Measurements from ENCODE around the gene ARL14EP.
A peak's percentile ranks its signal among the peaks of the same experiment; 100 is the strongest.

The ARL14EP gene

DNA sequence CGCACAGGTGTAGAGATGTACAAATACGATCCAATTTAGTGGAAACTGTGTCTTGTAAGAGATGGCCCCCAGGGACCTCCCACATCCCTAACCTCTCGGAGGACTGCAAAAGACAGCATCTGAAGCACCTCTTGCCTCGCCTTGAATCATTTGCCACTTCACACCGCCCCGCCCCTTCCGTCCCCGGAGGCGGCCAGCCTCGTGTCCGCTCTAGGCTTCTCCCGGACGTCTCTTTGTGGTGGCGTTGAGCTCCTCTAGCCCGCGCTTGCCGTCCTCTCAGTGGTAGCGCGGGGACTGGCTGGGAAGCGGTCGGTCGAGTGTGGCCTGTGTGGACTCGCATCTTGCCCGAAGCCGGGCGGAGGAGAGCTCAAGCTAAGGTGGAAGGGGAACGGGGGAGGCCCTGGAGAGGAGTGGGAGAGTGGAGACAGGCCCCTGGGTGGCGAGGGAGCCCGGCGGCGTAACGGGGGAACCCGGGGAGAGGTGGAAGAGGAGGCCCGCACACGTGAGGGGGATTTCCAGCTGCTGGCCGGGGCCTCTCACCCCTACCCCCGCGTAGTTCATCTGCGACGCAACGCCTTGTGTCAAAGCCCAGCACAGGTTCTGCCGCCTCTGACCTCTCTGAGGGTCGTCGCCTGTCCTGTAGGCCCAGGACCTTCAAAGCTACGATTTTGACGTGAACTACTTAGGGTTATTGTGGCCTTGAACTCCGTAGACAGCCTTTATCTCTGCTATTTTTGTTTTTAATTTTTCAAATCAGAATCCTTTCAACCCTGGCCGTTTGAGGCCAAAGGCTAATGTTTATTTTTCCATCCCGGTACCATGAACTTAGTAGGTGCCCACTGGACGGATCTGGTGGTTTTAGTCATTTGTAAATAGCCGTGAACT, at the start of gene ARL14EP:
Gene ARL14EP (plus strand): TSS at position 279 of the 885 bp plus-strand sequence. CDS start 7,845 bp downstream, outside the sequence.
- DNase-seq, result peak; percentile 81

DNA sequence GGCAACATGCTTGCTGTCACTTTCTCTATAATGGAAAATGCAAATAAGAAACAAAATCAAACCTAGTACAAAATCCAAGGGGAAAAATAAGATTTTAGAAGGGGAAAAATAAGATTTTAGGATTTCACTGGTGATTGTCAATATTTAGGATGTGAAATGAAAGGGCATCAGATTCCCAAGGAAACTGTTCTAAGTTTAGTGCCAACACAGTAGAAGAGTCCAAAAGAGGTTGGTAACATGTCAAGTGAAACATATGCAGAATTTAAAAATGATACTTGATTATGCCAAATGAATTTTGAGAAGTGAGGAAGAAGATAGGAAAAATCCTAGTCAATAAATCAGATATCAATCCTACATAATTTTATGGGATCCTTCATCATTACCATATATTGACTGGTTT, 45.7 kb upstream of the ARL14EP start:
- DNase-seq, result no peak

DNA sequence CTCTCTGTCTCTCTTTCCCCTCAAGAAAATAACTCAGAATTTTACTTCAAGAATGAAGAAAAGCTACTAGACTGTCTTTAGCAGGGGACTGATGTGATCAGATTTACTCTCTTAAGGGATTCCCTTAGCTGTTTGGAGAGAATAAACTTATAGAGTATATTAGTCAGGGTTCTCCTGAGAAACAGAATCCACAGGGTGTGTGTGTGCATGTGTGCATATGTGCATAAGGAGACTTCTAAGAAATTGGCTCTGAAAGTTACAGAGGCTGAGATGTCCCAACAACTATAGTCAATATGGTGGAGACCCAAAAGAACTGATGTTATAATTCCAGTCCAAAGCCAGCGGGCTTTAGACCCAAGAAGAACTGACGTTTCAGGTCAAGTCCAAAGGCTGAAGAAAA, 43.1 kb upstream of the ARL14EP start:
- no peak for DNase-seq

DNA sequence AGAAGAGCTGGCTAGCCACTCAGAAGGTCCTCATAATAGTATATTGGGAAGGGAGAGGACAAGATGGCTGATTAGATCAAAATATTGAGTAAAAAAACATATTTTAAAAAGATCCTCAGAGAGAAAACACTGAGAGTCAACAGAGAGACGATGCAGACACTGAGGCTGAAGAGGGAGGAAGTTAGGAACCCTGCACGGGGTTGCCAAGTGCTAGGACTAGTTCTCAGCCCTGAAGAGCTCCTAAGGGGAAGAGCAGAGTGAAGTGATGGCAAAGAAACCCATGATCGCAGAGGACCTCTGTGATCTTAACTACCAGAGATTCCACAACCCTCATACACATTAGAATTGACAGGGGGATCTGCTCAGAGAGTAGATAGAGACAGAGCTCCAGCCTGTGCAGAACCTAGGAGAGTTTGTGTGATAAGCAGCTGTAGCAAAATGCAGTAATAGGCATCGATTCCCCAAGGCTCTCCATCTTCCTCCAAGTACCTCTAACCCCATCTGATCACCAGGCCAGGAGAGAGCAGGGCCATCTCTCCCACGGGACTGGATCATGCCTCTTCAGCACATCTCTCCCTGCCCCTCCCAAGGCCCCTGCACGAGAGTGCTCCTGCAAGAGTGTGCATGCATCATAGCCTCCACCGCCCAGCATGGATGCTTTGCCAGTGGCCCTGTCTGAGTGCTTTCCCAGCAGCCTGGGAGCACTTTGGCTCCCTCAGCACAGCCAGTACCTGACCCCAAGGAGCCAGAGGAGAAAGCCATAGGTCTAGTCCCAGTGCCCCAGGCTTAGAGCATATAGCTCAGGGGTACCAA, 41.2 kb upstream of the ARL14EP start:
- no peak for DNase-seq

DNA sequence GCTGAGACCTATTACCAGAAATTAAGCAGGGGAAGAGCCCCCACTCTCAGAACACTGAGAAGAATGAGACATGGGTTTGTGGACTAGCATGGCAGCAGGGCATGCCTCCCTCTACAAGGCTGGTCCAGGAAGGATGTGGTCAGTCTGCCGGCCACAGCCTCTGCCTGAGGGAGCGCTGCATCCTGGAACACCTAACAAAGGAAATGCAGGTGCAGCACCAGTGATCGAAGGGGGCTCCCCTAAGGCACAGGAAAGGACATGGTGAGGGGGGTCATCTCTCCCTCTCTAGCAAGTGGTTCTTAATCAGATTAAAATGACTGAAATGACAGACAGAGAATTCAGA, 40.6 kb upstream of the ARL14EP start:
- DNase-seq, result no peak

DNA sequence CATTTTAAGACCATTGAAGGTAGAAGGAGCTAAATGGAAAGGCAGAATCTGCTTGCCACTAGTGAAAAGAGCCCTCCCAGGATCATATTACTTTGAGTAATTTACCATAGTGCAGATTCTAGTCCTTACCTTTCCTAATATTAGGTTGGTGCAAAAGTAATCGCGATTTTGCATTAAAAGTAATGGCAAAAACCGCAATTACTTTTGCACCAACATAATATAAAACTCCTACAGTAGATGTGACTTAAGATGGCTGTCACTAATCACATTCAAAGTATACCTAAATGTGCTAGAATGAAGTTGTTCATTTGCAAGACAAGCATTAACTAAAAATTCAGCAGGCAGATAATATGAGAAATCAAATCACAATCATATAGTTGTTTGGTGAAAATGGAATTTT, 38.1 kb upstream of the ARL14EP start:
- no peak for DNase-seq

DNA sequence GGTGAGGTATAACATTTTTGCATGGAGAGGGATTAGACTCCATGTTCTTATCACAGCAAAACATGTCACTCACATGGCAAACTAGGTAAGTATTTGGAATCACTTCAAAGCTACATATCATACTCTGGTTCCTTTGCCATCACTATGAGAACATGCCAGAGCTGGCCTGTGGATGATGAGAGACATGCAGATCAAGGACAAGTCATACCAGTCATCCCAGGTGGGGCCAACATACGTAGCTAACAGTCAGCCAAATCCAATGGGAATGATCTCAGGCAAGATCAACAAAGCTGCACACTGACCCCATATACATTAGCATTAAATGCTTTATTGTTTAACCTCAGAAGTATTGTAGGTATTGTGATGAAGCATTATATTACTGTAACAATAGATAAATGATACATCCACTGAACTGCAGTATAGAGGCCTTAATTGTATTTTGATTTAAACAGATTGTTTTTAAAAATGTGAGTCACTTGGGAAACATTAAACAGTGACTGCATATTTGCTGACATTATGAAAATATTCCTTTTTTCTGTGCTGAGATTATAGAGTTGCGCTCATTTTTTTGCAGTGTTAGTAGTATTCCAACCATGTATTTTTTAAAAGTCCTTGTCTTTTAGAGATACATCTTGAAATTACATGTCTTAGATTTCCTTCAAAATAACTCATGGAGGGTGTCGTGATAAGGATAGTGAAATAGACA, 37.3 kb upstream of the ARL14EP start:
- no peak for DNase-seq

DNA sequence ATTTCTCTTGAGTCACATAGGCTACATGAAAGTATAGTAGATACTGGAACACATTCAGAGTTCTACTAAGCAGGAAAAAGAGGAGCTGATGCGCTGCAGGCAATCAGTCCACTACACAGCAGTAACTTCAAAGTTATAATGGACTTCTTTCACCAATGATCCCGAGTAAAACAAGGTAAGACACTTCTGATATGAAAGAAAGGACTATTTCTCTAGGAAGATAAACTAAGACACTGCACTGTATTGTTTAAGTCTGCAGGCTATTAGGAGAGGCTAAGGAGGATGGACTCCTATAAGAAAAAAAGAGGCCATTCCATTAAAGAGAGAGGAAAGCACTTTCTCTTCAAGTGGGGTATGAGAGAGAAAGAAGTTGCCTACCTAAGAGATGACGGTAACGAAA, 31.6 kb upstream of the ARL14EP start:
- DNase-seq, result no peak

DNA sequence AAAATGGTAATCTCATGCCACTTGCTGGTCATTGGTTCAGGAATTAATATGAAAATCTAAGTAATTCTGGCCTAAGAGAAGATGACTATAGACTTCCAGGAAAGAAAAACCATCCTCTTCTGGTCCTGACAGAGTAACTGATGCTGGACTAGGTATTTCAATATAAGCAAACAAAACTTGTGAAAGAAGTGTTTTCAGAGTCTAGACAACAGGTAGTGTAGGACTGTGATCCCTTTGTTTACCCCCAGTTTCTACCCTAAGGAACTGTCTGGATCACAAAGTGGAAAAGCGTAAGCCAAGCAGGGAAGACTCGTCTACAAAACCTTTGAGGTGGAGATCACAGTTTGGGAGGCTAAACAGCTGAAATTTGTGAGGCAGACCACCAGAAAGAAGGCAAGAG, 30.4 kb upstream of the ARL14EP start:
- no peak for DNase-seq

DNA sequence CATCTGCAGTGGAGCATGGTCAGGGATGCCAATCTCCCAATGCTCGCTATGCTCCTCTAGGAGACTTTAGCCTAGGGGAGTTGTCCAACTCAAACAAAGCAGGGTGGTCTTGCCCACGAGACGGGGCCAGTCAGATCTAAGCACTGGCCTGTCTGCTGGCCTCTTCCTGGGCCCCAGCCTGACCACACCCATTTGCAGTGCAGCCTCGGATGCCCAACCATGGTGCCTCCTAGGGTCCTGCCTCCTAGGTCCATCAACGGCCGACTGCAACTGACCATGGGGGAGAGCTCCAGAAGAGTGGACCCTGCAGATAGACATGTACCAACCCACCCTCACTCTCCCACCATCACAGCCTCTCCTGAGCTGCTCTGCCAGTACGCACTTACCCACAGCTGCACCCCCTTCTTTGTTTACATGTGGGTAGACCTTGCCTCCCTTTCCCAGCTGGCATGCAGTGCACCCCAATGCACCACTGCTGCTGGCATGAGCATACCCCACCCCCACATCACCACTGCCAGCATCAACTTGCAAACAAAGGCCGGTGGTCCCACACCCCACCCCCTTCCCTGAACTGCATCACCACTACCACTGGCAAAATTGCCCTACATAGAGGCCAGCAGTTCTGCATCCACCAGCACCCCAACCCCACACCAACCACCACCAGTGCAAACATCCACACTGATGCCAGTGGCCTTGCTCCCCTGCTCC, 27.6 kb upstream of the ARL14EP start:
- no peak for DNase-seq

DNA sequence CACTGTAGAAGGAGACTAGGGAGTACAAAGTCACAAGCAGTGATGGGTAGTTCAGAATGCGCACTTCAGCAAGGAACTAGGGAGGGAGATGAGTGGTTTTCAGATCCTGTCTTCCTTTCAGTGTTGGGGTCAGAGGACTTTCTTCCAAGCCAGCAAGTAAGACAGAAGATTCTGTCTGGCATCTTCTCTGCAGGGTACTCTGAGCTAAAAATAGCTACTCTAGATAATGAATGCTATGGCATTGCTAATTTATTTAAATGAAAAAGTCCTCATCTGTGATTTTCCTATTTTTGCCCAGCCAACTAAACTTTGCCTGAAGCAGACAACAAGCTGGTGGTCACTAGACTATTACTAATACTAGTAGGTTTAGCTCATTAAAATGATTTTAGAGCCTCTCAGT, 18.3 kb upstream of the ARL14EP start:
- DNase-seq, result no peak

DNA sequence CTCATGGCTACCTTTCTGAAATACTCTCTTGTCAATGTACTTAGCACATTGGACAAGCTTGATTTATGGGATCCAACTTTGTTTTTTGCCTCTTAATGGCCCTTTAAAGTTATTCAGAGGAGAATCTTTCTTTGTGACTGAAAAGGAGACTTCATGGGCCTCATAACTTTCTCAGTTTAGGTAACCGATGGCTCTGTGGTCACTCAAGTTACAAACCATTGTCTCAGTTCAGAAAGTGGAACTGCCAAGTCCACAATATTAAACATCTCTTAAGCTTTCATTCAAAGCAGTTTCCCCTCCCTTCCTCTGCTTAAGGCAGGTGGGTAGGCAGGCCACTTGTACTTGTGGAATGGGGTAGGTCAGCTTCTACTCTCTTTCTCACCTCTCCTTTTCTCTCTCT, 12.3 kb upstream of the ARL14EP start:
- DNase-seq, result no peak

DNA sequence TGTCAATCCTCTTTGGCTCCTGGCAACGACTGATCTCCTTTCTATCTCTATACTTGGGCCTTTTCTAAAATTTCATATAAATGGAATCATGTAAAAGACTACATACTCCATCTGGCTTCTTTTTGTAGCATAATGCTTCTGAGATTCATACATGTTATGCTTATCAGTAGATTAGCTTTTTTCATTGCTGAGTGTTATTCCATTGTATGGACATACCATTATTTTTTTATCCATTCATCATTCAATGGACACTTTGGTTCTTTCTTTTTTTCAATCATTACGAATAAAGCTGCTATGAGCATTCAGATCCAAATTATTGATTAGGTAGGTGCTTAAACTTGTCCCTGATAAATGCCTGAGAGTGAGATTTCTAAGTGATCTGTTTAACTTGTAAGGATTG, 11.7 kb upstream of the ARL14EP start:
- DNase-seq, result no peak

DNA sequence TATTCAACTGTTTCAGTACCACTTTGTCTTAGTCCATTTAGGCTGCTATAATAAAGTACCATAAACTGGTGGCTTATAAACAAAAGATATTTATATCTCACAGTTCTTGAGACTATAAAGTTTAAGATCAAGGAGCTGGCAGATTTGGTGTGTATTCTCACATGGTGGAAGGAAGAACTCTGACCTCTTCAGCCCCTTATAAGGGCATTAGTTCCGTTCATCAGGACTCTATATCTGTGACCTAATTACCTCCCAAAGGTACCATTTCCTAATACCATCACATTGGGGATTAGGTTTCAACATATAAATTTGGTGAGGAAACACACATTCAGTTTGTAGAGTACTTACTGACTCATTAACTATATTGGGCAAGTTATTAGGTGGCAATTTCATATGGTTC, 10.7 kb upstream of the ARL14EP start:
- no peak for DNase-seq

DNA sequence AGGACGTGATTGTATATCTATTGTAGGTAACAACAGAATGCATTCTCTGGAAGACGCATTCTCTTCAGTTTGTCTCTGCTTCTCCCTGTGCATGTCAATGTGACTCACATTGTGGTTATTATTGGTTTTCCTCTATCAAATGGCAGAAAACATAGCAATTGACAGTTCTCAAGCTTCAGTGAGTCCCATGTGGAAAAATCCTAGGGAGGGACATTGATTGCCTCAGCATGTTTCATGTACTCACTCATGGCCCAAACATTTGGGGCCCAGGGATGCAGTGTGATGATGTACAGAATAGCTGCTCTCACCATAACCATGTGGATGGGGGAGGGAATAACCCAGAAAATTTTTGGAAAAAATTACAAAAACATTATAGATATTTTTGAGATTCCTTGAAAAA, 9.3 kb upstream of the ARL14EP start:
- no peak for DNase-seq

DNA sequence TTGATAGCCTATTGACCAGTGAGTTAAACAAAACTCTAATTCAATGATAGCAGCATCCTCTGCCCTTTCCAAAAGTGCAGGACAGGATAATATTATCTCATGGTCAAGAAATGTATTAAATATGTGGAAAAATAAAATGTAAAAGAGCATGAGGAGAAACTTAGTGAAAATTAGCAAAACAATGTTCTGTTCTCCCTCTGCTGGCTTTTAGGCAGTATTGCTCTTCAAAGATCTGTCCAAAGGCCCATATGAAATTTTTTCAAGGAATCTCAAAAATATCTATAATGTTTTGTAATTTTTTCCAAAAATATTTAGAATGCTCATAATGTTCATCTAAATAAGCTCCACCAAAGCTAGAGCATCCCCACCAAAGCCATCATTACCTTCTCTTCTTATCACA, 8.3 kb upstream of the ARL14EP start:
- DNase-seq, result no peak

DNA sequence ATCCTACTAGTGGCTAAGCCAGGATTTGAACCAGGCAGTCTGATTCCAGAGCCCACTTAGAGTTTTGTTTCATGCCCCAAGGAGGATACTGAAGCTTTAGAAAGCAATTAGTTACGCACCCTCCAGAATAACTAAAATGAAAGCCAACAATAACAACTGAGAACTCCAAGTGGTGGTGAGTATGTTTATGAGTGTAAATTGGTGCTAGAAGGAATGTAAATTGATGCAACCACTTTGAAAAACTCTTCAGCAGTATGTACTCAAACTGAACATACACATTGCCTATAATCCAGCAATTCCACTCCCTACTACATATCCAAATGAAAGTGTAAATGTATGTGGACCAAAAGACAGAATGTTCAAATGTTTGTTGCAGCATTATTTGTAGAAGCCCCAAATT, 6.7 kb upstream of the ARL14EP start:
- no peak for DNase-seq

DNA sequence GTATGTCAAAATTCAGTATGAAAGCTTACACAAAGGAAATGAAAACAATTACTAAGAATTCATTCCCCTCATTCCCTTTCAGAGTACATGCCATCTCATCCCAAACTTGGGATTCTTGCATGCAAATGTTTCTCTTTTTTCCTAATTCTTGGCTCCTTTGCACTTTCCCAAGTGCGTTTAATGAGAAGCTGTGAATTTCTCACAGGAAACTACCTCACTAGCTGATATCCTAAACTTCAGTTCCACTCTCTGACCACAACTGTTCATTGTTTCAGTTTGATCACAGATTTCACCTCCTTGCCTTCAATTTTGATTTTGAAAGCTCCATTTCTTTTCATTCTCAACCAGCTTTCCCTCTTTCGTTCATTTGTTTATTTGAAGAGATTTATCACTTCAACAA, 5.9 kb upstream of the ARL14EP start:
- no peak for DNase-seq

DNA sequence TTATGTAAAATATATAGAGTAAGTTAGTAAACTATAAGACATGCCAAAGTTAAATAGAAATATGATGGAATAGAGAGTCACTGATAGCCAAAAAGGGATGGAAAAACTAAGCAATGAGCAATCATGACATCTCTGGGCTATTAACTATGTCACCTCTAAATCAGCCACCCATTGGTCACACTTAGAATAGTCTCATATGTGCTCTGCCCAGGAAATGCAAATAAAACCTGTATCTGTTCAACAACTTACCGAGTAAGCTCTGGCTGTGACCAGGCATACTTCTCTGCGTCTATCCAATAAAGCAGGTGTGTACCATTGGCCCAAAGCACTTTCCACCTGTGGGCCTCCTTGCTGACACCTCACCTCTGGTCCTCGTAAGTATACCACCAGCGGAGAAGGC, 1.6 kb upstream of the ARL14EP start:
- no peak for DNase-seq

DNA sequence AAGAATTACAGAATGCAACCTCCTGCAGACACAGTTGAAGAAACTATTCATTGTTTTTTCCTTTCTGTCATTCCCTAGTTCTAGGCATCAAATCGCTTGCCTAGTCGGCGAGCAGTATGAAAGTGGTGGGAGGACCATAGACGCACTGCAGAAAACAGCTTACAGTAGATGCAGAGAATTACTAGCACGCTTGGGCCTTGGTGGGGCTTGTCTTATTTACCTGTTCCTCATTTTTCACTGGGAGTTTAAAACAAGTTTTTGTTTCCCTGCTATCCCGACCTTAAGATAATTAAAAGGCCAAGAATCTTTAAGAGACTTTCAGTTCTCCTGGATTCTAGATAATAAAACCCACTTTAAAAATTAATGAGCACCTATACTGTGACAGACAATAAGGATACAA, 713 bp upstream of the ARL14EP start:
- no peak for DNase-seq

DNA sequence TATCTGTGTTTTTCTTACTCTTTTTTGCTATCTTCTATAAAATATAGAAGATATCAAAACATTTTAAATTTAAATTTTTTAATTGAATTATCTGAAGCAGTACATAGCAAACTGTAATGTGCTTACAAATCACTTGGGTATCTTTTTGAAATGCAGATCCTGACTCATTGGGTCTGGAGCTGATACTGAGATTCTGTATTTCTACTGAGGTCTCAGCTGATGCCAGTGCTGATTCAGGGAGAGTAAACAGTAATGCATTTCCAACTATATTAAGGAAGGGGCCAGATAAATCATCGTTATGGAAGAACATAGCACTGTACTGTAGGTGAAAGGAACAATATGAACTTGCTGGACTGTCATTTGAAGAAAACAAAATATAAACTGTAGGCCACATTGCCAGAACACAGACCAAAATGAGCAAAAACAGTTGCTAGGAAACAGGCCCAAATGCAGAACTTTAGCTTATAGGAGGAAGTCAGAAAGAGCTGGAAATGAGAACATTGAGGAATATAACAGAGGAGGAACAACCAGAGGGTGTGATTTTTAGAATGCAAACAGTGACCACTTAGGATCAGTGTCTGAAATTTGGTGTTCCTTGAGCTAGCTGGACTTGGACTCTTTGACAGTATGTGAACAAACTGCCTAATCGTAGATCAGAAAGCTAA, 3.3 kb downstream of the ARL14EP start:
- DNase-seq, result no peak

DNA sequence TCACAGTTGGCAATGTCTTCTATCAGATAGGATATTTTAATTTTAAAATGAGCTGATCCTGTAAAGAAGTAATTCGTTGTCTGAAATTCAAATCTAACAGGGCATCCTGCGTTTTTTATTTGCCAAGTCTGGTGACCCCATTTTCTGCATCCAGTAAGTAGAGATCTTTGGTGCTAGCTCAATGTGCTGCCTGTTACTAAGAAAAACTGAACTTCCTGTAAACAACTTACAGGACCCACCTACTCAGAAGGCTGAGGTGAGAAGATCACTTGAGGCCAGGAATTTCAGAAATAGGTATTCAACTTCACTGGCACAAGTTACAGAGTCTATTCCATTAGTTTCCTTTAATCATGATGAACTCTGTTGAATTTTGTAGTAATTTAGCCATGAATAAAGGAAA, 4.0 kb downstream of the ARL14EP start:
- DNase-seq, result no peak

DNA sequence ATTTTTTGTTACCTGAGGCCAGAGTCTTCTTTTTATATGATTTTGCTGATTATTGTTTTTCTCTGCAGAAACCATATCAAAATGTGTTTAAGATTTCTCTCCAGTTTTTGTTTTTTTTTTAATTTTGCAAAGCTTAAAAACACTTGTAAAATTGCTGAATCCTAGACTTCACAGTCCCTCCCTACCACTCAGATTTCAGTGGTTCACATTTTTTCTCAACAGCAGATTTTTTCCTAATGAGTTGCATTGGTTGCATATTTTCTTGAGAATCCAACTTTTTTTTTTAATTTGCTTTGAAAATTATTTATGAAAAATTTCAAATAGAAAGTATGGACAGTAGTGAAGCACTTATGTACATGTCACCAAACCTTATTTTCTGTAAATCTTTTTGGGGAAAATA, 5.8 kb downstream of the ARL14EP start:
- no peak for DNase-seq
